ENCODE measurements around the gene EZH2.
A peak's percentile ranks its signal among the peaks of the same experiment; 100 is the strongest.

EZH2 gene

DNA sequence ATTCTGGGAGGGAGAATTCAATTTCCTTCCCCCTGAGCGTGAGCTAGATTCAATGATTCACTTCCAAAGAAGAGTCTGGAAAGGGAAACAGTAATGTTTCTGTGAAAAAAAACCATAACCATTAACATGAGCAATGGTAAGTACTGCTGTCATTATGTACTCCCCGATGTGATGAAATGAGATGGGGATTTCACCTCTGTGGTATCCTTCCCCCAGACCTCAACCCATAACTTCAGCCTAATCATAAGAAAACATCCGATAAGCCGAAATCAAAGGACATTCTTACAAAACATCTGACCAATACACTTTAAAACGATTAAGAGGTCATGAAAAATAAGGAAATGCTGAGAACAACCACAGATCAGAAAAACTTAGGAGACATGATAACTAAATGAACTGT, 27.2 kb downstream of the EZH2 start:
- DNase-seq (ENCODE audit: insufficient read length, low spot score) (no peak), FAIRE-seq (no peak)
- no peak for TF ChIP-seq POLR2A (IDR thresholded peaks at IDR 0.05; ENCODE audit: low read depth, low read length)

DNA sequence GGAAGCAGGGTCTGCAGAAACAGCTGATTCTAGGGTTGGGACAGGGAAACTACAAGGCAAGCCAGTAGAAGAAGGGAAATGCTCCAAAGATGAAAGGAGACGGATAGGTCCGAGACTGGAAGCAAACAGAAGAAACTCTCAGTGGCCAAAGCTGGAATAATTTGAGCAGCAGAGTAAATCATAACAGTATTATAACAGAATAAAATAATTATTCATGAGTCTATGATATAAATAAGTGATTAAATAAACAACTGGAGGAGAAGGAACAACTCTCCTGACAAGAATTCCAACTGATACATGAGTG, 27.6 kb downstream of the EZH2 start:
- DNase-seq (ENCODE audit: insufficient read length, low spot score) (no peak), FAIRE-seq (no peak)
- TF ChIP-seq POLR2A (IDR thresholded peaks at IDR 0.05; ENCODE audit: low read depth, low read length), result no peak

DNA sequence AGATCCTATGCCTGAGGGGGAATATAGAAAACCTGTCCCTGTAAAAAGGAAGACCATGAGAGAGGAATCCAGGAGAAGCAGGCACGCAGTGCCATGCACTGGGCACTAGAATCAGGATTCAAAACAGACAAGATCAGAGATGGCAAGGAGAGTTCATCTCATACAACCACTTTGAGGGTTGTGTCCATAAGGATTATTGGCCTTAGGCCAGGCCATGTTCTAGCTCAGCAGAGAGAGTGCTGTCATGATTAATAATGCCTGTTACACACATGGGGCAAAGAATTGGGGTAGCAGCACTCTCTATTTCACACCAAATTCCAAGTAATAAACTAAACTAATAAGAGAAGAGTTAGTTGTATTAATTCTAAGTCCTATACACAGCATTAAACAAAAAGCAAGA, 29.1 kb downstream of the EZH2 start:
- TF ChIP-seq POLR2A (IDR thresholded peaks at IDR 0.05; ENCODE audit: low read depth, low read length), result no peak
- DNase-seq (ENCODE audit: insufficient read length, low spot score) (no peak), FAIRE-seq (no peak)

DNA sequence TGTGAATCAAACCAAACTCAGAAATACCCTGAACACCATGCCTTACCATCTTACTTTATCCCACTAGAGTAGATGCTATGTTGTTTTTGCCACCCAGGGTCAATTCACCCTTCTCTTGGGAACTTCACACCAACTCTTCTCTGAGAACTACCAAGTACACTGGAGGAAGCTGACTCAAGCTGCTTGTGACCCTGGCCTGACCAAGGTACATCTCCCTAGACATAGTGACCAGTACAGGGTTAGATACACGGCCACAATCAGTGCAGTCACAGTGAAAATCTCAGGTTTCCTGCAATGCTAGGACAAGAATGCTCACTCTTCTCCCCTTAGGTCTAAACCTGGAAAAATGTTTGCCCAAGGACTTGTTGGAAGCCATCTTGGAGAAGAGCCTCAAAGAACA, 31.8 kb downstream of the EZH2 start:
- FAIRE-seq, result no peak

DNA sequence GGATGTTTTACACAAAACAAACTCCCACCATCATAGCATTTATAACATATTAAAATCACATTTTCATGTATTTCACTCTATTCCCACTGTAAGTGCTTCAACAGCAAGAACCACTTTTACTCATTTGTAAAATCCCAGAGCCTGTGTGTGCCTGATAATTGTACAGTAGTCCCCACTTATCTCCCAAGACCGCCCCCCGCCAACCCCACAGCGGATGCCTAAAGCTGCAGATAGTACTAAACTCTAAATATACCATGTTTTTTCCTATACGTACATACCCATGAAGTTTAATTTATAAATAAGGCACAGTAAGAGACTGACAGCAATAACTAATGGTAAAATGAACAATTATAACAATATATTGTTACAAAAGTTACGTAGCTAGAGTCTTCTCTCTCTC, 33.5 kb downstream of the EZH2 start:
- no peak for FAIRE-seq
- DNase-seq (ENCODE audit: insufficient read length, low spot score), result no peak
- no peak for TF ChIP-seq POLR2A (IDR thresholded peaks at IDR 0.05; ENCODE audit: low read depth, low read length)

More for the DNA sequence above, 31.8 kb downstream of the EZH2 start:
- no peak for TF ChIP-seq POLR2A (IDR thresholded peaks at IDR 0.05; ENCODE audit: low read depth, low read length)
- no peak for DNase-seq (ENCODE audit: insufficient read length, low spot score)

DNA sequence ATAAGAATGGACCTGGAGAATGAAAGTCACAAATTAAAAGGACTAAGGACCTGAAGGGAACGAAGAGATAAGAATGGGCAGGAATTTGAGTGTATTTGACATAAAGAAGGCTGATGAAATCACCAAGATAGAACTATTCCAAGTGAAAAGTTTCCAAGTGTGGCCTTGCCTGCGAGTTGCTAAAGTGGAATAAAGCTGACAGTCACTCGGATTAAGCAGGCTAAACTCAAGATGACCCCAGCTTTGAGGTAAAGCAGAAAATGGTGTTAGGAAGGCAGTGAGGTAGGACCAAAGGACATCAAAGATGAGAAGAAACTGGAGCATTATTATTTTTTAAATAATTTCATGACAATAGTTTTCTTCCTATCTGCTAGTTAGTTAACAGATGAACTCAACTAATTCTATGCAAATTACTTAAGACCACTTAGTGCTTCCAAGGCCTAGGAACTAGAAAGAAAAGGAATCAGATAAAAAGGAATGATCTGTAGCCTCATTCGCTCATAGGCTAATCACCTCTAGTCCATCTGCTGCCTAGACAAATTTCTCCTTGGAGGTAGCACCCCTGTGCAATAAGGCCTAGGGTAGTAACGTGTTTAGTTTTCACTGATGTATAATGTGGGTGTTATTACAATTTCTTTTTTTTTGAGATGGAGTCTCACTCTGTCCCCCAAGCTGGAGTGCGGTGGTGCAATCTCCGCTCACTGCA, 34.5 kb downstream of the EZH2 start:
- DNase-seq (ENCODE audit: insufficient read length, low spot score) (no peak), FAIRE-seq (no peak)
- TF ChIP-seq POLR2A (IDR thresholded peaks at IDR 0.05; ENCODE audit: low read depth, low read length), result no peak

DNA sequence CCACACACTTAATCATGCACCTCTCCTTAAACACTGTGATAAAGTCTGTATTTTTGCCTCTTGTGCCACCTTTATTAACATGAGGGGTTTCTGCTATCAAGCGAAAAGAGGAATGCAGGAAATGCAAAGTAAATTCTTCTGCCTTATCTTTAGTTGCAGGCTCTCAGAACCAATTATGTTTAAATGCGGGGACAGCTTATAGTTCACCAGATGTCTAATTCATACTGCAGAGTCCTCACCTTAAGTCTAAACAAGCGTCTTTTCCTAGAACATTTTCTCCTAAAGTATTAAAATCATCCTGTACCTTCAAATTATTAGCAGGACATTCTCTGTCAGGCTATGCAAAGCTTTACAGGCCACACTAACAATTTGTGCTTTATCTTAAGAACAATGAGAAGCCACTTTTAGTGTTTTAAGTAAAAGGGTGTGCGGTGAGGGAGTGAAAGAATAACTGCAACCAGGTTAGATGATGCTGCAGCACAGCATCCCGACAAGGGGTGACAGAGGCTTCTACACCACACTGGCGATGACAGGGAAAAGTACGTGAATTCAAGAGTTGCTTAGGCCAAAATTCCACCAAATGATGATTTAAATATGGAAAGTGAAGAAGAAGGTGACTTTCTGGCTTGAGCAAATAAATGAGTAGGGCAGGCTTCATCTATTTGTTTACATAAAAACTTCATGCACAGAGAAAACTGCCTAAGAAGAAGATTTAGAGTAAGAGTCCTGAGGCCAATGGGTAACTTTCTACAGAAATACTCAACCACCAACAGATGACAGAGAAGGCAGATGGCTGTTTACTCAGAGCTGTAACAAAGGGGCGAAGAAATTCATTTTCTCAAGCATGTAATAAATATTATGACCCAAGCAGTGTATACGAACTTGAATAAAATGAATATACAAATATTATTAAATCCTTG, 36.0 kb downstream of the EZH2 start:
- no peak for TF ChIP-seq POLR2A (IDR thresholded peaks at IDR 0.05; ENCODE audit: low read depth, low read length)
- FAIRE-seq, result no peak
- no peak for DNase-seq (ENCODE audit: insufficient read length, low spot score)

DNA sequence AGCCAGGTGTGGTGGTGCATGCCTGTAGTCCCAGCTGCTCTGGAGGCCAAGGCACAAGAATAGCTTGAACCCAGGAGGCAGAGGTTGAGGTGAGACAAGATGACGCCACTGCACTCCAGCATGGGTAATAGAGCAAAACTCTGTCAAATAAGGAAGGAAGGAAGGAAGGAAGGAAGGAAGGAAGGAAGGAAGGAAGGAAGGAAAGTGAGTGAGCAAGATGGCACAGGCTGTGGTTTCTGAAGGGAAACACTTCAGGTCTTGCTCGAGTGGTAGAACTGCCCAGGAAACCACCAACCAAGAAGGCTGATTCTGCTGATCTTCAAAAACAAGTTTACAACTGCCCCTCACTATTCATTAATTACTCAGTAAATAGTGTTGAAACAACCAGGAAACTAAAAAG, 45.2 kb downstream of the EZH2 start:
- FAIRE-seq (no peak), DNase-seq (ENCODE audit: insufficient read length, low spot score) (no peak)
- TF ChIP-seq POLR2A (IDR thresholded peaks at IDR 0.05; ENCODE audit: low read depth, low read length), result no peak

DNA sequence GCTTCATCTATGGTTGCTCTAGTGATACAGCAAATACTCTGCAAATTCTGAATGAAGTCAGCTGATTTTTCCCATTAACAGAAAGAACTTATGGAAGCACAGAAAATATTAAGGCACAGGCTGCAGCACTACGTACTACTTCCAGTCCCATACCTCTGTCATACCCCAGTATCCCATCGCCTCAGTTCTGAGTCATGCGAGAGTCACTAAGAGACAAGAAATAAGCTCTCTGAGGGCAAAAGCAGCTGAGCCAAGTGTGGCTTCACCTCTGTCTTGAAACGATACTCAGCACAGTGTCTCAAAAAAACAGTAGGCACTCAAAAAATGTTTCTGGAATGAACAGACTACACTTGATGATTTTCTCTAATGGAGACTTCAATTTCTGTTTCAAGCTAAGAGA, 48.2 kb downstream of the EZH2 start:
- TF ChIP-seq POLR2A (IDR thresholded peaks at IDR 0.05; ENCODE audit: low read depth, low read length), result no peak
- no peak for DNase-seq (ENCODE audit: insufficient read length, low spot score)
- no peak for FAIRE-seq

DNA sequence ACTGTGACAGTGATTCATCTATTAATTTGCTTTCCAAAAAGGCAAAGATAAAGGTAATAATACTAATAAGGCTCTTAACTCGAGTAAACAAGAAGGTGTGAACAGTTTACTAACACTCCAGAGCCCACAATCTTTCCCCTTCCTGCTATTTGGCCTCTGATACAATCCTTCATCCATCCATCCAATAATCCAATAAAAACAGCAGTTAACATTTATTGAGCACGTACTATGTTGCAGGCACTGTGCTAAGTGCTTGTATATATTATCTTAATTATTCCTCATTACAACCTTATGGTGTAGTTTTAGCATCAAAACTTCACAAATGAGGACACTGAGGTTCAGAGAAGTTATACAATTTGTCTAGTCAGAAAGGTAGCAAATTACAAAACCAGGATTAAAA, 49.5 kb downstream of the EZH2 start:
- DNase-seq (ENCODE audit: insufficient read length, low spot score) (no peak), FAIRE-seq (no peak)
- TF ChIP-seq POLR2A (IDR thresholded peaks at IDR 0.05; ENCODE audit: low read depth, low read length), result no peak

DNA sequence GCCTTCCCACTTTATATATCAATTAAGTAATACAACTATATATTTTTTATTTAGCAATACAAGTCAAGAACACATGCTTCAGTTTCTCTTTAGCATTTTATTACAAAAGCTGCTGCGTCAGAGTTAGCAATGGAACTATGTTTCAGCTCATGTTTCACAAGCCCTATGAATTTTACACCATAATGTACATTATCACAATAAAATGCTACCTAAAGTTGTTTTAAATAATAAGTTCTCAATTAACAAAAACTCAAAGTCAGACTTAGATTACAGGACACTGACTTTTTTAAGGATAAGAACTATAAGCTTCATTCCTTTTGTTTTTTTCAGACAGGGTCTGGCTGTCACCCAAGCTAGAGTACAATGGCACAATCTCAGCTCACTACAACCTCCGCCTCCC, 52.3 kb downstream of the EZH2 start:
- FAIRE-seq (peak; percentile 33), DNase-seq (ENCODE audit: insufficient read length, low spot score) (no peak)
- TF ChIP-seq POLR2A (IDR thresholded peaks at IDR 0.05; ENCODE audit: low read depth, low read length), result no peak

DNA sequence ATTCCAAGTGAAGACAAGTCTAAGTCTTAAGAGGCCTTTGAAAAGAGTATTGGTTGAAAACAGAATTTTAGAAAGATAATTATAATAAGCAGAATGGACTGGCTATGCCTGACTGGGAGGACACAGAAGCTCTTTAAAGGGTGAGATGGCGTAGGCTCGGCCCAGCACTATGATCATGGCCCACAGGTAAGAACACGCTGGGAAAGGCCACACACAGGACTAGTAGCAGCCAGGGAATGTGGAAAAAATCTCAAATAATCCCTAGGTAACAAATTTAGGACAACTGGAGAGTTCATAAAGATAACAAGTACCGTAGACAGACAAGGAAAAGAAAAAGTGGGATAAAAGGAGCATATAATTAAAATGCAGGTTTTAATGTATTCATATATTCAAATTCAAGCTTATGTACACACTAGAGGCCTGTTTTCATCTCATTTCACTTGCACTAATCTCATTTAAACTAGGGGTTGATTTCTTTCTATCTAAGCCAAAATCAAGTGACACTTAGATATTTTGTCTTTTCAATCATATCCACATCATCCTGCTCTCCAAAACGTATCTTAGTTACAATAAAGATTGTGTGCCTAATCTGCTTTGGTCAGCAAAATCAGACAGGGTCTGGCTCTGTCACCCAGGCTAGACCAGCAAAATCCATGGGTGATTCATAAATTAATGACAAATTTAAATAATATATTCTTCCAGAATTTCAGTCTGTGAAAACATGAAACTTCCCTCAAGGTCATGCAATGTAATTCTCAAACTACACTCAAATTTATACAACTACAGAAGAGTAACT, 53.0 kb downstream of the EZH2 start:
- FAIRE-seq (peak; percentile 48), DNase-seq (ENCODE audit: insufficient read length, low spot score) (no peak)
- no peak for TF ChIP-seq POLR2A (IDR thresholded peaks at IDR 0.05; ENCODE audit: low read depth, low read length)

DNA sequence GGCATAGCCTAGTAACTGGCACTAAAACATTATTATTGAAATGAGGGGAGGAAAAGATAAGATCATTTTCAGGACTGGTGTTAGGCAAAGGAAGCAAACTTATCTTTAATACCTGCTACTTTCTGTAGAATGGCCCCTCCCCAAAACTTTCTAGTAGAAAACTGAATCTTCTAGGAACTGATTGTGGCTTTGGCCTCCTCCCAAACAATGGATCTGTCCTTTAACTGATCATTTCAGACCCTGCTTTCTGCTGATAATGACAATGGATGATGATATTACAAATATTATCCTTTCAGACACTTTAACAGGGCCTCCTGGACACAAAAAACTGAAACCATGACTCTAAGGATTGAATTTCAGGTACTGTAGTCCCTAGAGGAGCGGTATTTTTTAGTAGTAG, 55.1 kb downstream of the EZH2 start:
- DNase-seq (ENCODE audit: insufficient read length, low spot score) (no peak), FAIRE-seq (no peak)
- no peak for TF ChIP-seq POLR2A (IDR thresholded peaks at IDR 0.05; ENCODE audit: low read depth, low read length)

DNA sequence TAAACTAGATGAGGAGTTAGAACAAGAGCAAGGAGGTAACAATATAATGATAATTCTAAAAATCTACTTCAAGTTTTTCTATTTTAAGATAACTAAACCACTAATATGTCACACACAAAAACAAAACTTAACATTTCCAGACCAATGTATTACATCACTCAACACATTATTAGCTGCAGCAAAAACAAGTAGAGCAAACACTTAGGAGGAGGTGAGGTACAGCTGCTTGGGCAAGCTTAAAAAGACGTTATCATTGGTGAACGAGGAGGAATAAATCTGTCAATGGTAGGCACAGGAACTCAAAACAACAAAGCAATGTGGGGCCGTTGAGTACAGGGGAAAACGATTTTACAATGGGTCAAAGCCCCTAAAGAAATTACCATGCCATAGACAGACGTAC, 58.8 kb downstream of the EZH2 start:
- no peak for TF ChIP-seq POLR2A (IDR thresholded peaks at IDR 0.05; ENCODE audit: low read depth, low read length)
- DNase-seq (ENCODE audit: insufficient read length, low spot score) (no peak), FAIRE-seq (no peak)
